IPS-20b (cell line): ENCODE data around the gene RAB11A.

ENCODE experiments used
- H3K27ac ChIP-seq: one replicate; pipeline ENCODE4 v1.5.1; 2013; ENCODE audit warnings: low read length
- H3K27me3 ChIP-seq: 2 replicates; pipeline ENCODE4 v1.6.1; 2013; ENCODE audit warnings: mild to moderate bottlenecking, low read length, inconsistent platforms; ENCODE audit not compliant: insufficient read depth
- H3K36me3 ChIP-seq: 2 replicates; pipeline ENCODE4 v1.6.1; 2013; ENCODE audit warnings: low read depth, mild to moderate bottlenecking, inconsistent platforms, low read length, moderate library complexity; ENCODE audit not compliant: insufficient read depth
- H3K4me1 ChIP-seq: 2 replicates; pipeline ENCODE4 v1.6.1; 2013; ENCODE audit warnings: mild to moderate bottlenecking, control low read depth, inconsistent platforms, low read length, moderate library complexity; ENCODE audit not compliant: insufficient read depth
- H3K4me3 ChIP-seq: 2 replicates; pipeline ENCODE4 v1.5.1; 2013; ENCODE audit warnings: mild to moderate bottlenecking, low read length, inconsistent platforms
- H3K9ac ChIP-seq: 2 replicates; pipeline ENCODE4 v1.6.1; 2013; ENCODE audit warnings: low read depth, mild to moderate bottlenecking, inconsistent platforms, low read length, moderate library complexity
- H3K9me3 ChIP-seq: 2 replicates; pipeline ENCODE4 v1.6.1; 2013; ENCODE audit warnings: mild to moderate bottlenecking, low read depth, low read length, inconsistent platforms; ENCODE audit not compliant: insufficient read depth

Gene RAB11A

DNA sequence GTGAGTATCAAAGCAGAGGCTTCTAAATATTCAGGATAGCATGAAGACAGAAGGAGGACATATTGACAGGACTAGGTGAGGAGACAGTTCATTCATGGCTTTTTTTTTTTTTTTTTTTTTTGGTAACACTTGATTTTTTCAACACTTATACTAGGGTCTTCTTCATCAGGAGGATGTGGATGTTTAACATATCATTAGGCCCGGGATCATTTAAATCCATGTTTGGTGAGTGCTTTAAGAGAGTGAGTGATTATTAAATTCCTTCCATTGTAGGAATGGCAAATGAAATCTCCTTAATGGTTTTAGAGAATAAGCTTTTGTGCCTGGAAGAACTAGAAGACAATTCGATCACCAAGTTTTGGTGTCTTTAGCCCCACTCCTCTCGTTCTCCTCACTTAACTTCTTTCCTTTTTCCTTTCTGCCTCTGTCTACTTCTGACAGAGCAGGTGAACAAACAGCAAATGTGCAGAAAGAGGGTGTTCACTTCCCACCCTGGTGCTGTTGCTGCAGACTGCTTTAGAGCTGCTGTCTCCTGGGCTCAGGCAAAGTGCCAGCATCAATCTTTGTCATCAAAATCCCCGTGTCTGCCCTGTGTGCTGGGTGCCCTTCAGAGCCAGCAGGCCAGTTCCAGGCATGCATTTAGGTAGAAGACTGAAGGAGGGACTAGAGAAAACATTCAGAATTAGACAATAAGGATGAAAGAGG lies 35.6 kb upstream of the RAB11A start:
- Histone ChIP-seq H3K9ac (peak overlapping the region; percentile 79; the same call in 1 of the 2 replicates), H3K36me3 (no peaks in the 10 kb centered on the region), H3K4me1 (peaks cover 21% of the 10 kb centered on the region; the same call in 1 of the 2 replicates), H3K27me3 (no peaks in the 10 kb centered on the region), H3K9me3 (no peaks in the 10 kb centered on the region), H3K27ac (peak overlapping the region; percentile 80), H3K4me3 (peak overlapping the region; percentile 43)

DNA sequence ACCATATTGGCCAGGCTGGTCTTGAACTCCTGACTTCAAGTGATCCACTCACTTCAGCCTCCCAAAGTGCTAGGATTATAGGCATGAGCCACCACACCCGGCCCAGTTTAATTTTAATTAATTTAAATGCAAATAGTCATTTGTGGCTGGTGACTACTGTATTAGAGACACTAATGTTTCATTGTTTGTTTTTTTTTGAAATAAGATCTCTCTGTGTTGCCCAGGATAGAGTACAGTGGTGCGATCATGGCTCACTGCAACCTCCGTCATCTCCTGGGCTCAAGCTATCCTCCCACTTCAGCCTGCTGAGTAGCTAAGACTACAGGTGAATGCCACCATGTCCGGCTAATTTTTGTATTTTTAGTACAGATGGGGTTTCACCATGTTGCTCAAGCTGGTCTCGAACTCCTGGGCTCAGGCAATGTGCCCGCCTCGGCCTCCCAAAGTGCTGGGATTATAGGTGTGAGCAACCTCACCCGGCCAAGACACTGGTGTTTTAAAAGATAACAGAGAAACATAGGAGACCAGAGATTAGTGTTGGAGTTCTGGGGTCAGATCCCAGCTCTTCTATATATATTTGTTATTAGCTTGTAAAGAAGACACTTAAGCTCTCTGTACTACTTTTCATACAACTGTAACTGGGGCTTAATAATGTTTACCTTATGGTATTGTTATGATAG lies 34.5 kb upstream of the RAB11A start:
- Histone ChIP-seq H3K27me3 (no peaks in the 10 kb centered on the region), H3K27ac (no peak overlapping the region), H3K36me3 (no peaks in the 10 kb centered on the region), H3K9ac (no peak overlapping the region), H3K4me1 (peaks cover 21% of the 10 kb centered on the region; the same call in 1 of the 2 replicates), H3K4me3 (no peak overlapping the region), H3K9me3 (no peaks in the 10 kb centered on the region)

GRCh38 chr15:65835447-65835846 lies 33.8 kb upstream of the RAB11A start:
- no peak overlapping the region for H3K4me3 ChIP-seq
- no peaks in the 10 kb centered on the region for H3K27me3 ChIP-seq
- no peaks in the 10 kb centered on the region for H3K36me3 ChIP-seq
- no peaks in the 10 kb centered on the region for H3K9me3 ChIP-seq
- peaks cover 21% of the 10 kb centered on the region; the same call in 1 of the 2 replicates for H3K4me1 ChIP-seq
- H3K27ac ChIP-seq = no peak overlapping the region
- H3K9ac ChIP-seq = no peak overlapping the region

- H3K9ac ChIP-seq = no peak overlapping the region
- no peaks in the 10 kb centered on the region for H3K9me3 ChIP-seq
- no peaks in the 10 kb centered on the region for H3K27me3 ChIP-seq
- peaks cover 21% of the 10 kb centered on the region; the same call in 1 of the 2 replicates for H3K4me1 ChIP-seq
- H3K4me3 ChIP-seq = no peak overlapping the region
- no peak overlapping the region for H3K27ac ChIP-seq
- no peaks in the 10 kb centered on the region for H3K36me3 ChIP-seq
Measured at GRCh38 chr15:65836665-65837064, 32.6 kb upstream of the RAB11A start.

GRCh38 chr15:65837301-65838294 lies 31.7 kb upstream of the RAB11A start:
- Histone ChIP-seq H3K4me3 (no peak overlapping the region), H3K4me1 (peaks cover 17% of the 10 kb centered on the region; the same call in 1 of the 2 replicates), H3K27ac (no peak overlapping the region), H3K27me3 (no peaks in the 10 kb centered on the region), H3K36me3 (no peaks in the 10 kb centered on the region), H3K9me3 (no peaks in the 10 kb centered on the region), H3K9ac (no peak overlapping the region)

- H3K9me3 ChIP-seq = no peaks in the 10 kb centered on the region
- peaks cover 3% of the 10 kb centered on the region; the same call in 1 of the 2 replicates for H3K4me1 ChIP-seq
- H3K9ac ChIP-seq = no peak overlapping the region
- H3K36me3 ChIP-seq = no peaks in the 10 kb centered on the region
- H3K27me3 ChIP-seq = no peaks in the 10 kb centered on the region
- no peak overlapping the region for H3K4me3 ChIP-seq
- no peak overlapping the region for H3K27ac ChIP-seq
Measured at GRCh38 chr15:65839354-65839901, 29.9 kb upstream of the RAB11A start.

DNA sequence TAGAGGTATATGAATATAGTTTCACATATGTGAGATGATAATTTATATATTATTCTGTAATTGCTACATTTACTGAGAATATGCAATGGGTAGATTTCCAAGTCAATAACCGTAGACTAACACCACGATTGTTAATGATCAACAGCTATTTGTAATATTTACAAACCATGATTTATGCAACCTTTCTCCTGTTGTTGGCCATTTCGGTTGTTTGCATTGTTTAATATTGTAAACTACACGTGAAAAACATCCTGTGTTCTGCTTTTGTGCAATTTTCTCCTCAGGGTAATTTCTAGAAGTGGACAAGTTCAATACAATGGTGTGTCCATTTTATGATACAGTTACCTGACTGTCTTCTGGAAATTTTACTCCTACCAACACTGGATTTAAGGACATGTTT lies 29.3 kb upstream of the RAB11A start:
- Histone ChIP-seq H3K4me3 (no peak overlapping the region), H3K9me3 (no peaks in the 10 kb centered on the region), H3K27ac (no peak overlapping the region), H3K9ac (no peak overlapping the region), H3K4me1 (peaks cover 3% of the 10 kb centered on the region; the same call in 1 of the 2 replicates), H3K27me3 (no peaks in the 10 kb centered on the region), H3K36me3 (no peaks in the 10 kb centered on the region)

GRCh38 chr15:65841121-65841930 lies 28.0 kb upstream of the RAB11A start:
- H3K9me3 ChIP-seq = no peaks in the 10 kb centered on the region
- no peak overlapping the region for H3K4me3 ChIP-seq
- H3K27me3 ChIP-seq = no peaks in the 10 kb centered on the region
- no peak overlapping the region for H3K27ac ChIP-seq
- no peaks in the 10 kb centered on the region for H3K36me3 ChIP-seq
- no peak overlapping the region for H3K9ac ChIP-seq
- peaks cover 3% of the 10 kb centered on the region; the same call in 1 of the 2 replicates for H3K4me1 ChIP-seq

DNA sequence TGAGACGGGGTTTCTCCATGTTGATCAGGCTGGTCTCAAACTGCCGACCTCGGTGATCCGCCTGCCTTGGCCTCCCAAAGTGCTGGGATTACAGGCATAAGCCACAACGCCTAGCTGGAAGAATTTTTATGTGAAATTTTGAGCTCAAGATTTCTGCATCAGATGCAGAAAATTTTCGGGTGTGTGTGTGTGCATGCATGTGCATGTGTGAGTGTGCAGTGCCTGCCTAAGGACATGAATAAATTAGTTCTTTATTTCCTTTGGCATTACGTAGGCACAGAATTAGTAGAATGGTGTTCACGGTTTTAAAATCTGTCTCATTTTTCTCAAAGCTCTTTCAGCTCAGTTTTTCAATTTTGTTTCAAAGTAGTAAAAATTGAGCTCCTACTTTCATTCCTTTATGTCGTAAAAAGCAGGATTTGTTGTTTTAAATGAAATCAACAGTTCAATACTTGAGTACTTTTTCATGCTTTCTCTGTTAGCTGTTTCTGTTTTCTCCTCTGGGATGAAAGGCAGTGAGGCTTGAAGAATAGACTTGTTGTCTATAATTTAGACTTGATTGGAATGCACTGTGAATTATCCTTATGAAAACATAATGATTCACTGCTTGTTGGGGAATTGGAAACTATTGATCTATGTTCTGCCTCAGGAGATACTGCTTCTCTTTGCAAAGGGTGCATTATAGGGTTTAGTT lies 23.3 kb upstream of the RAB11A start:
- Histone ChIP-seq H3K4me3 (no peak overlapping the region), H3K27me3 (no peaks in the 10 kb centered on the region), H3K9me3 (no peaks in the 10 kb centered on the region), H3K4me1 (no peaks in the 10 kb centered on the region), H3K36me3 (no peaks in the 10 kb centered on the region), H3K27ac (no peak overlapping the region), H3K9ac (no peak overlapping the region)

DNA sequence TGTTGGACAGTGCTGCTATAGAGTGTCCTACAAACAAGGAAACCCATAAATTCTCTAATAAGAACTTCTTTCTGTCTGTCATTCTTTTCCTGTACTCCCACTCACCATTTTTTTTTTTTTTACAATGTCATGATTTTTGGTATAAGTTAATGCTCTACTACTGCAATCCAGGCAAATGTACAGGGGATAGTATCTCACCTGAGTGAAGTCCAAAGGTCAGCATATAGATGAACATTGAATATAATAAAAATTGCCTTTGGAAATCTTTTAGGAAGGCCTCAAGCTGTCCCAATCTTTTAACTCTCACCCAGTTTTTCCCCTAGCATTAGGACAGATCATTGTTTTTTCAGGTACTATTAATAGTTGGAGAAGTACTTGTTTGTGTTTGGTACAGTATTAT lies 21.3 kb upstream of the RAB11A start:
- Histone ChIP-seq H3K4me3 (no peak overlapping the region), H3K9me3 (no peaks in the 10 kb centered on the region), H3K4me1 (no peaks in the 10 kb centered on the region), H3K27ac (no peak overlapping the region), H3K9ac (no peak overlapping the region), H3K27me3 (no peaks in the 10 kb centered on the region), H3K36me3 (no peaks in the 10 kb centered on the region)
